ENCODE results near the gene MICU1. TPM values are rescaled to one million over a fixed set of nuclear protein-coding genes. Genes with fewer than 3 reads are reported as not detected.

The MICU1 gene
- polyA plus RNA-seq, 2 of the 4 experiments (the other 2 are of a cell fraction), result 54.5 to 58.6 TPM

DNA sequence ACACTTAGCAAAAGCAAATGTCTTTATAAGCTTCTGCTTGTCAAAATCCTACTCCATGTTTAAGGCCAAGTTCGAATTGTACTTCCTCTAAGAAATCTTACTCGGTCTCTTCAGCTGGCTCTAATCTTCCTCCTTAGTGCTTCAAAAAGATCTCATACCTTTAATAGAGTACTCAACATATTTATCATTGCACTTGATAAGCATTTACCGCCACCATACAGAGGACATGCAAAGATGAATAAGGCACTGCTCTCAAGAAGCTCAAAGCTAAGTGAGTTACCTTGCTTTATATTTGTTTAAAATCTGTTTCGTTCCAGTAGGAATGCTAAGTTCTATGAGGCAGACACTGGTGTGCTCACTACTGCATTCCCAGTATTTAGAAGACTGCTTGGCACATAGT, 209.2 kb downstream of the MICU1 start:
- TF ChIP-seq CHD2 (IDR thresholded peaks at IDR 0.05; ENCODE audit: low read length, partially characterized antibody) (no peak), CHD4 (IDR thresholded peaks at IDR 0.05; ENCODE audit: borderline replicate concordance) (no peak), HOXB5 (CRISPR knock-in tag; IDR thresholded peaks at IDR 0.05) (no peak), RNF2 (IDR thresholded peaks at IDR 0.05; ENCODE audit: borderline replicate concordance, low read depth) (no peak), HEYL (CRISPR knock-in tag; IDR thresholded peaks at IDR 0.05) (no peak), KDM5A (IDR thresholded peaks at IDR 0.05) (no peak), MYC (IDR thresholded peaks at IDR 0.05; ENCODE audit: borderline replicate concordance, low read length) (no peak), ZSCAN20 (CRISPR knock-in tag; IDR thresholded peaks at IDR 0.05) (no peak), ESRRA (IDR thresholded peaks at IDR 0.05; ENCODE audit: borderline replicate concordance, low read length) (no peak), CEBPB (IDR thresholded peaks at IDR 0.05) (no peak), FOSB (CRISPR knock-in tag; IDR thresholded peaks at IDR 0.05) (no peak)
- H3K27ac ChIP-seq, result no peak overlapping the region

DNA sequence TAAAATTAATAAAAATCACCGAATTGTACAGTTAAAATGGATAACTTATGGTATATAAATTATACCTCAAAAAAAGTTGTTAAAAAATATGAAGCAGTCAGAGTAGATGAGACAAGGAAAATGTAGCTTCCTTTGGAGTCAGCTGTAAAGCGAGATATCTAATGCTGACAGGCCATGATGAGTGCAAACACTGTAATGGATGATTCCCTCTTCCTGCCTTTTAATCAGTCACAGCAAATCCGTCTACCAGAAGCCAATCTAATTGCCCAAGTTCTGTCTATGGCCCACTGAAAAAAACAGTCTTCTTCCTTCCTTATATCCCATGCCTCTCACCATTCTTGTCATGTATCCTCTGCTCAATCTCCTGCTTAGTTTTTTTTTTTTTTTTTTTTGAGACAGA, 211.2 kb downstream of the MICU1 start:
- FAIRE-seq (no peak), ATAC-seq (no peak), DNase-seq (ENCODE audit: low read depth in 1 of 2, low spot score in 1 of 2) (no peak)
- ChIA-PET CTCF (no interaction called here), POLR2A (no interaction called here)
- Histone ChIP-seq H3K9me3 (peaks cover 13% of the 10 kb centered on the region), H3K4me3 (no peak overlapping the region), H3K4me2 (no peak overlapping the region), H3K4me1 (no peaks in the 10 kb centered on the region), H3K27ac (no peak overlapping the region)
- 90% methylated on average over 3 of the region's 3 CpGs for WGBS (ENCODE audit: missing lambda C conversion rate)
- no peak for TF ChIP-seq CBX8 (IDR thresholded peaks at IDR 0.05)
- no peak for TF ChIP-seq HDAC2 (IDR thresholded peaks at IDR 0.05)
- TF ChIP-seq JUN (IDR thresholded peaks at IDR 0.05), result no peak
- no peak for TF ChIP-seq RNF2 (IDR thresholded peaks at IDR 0.05; ENCODE audit: borderline replicate concordance, low read depth)
- no peak for TF ChIP-seq HES2 (IDR thresholded peaks at IDR 0.05)
- no peak for TF ChIP-seq ZNF302 (CRISPR knock-in tag; IDR thresholded peaks at IDR 0.05)
- no peak for TF ChIP-seq CBX2 (IDR thresholded peaks at IDR 0.05; ENCODE audit: borderline replicate concordance, low read depth)
- TF ChIP-seq RARB (CRISPR knock-in tag; IDR thresholded peaks at IDR 0.05), result no peak
- no peak for TF ChIP-seq ESRRA (IDR thresholded peaks at IDR 0.05; ENCODE audit: borderline replicate concordance, low read length)
- TF ChIP-seq PHF8 (IDR thresholded peaks at IDR 0.05; ENCODE audit: borderline replicate concordance, low read depth), result no peak
- TF ChIP-seq SREBF2 (IDR thresholded peaks at IDR 0.05), result no peak
- TF ChIP-seq ATOH8 (CRISPR knock-in tag; IDR thresholded peaks at IDR 0.05; ENCODE audit: low read depth), result no peak
- TF ChIP-seq REST (IDR thresholded peaks at IDR 0.05), result no peak
- no peak for TF ChIP-seq NFE2L2 (conservative IDR thresholded peaks at IDR 0.05; ENCODE audit: low read length)
- TF ChIP-seq KDM1A (IDR thresholded peaks at IDR 0.05; ENCODE audit: low read depth), result no peak
- no peak for TF ChIP-seq NR3C1 (IDR thresholded peaks at IDR 0.05)

More for the DNA sequence above, 209.2 kb downstream of the MICU1 start:
- 82% methylated on average over 4 of the region's 4 CpGs for WGBS (ENCODE audit: missing lambda C conversion rate)
- H3K4me3 ChIP-seq, result no peak overlapping the region
- FAIRE-seq, result no peak
- H3K4me1 ChIP-seq, result no peaks in the 10 kb centered on the region
- H3K4me2 ChIP-seq, result no peak overlapping the region
- DNase-seq (ENCODE audit: low read depth in 1 of 2, low spot score in 1 of 2), result no peak
- peaks cover 13% of the 10 kb centered on the region for H3K9me3 ChIP-seq
- no peak for ATAC-seq
- CTCF ChIA-PET, result interaction anchor here (0.9 kb wide), 1 partner anchor 33 kb away, joined by 3 read pairs; no protein-coding TSS in a partner anchor
- POLR2A ChIA-PET, result interaction anchor here (0.5 kb wide), 1 partner anchor 579 kb away, joined by 3 read pairs; no protein-coding TSS in a partner anchor

All from A549 (cell line).